WTC11 (cell line): ENCODE measurements around the gene ERC1.

Experiments
- ATF6 ChIP-seq: sonication (generic); formaldehyde crosslinking; IDR thresholded peaks from 2 replicates; pipeline ENCODE4 v1.8.1; 2023; ENCODE audit warnings: mild to moderate bottlenecking, missing genetic modification reagents
- CTCF ChIP-seq: fragments of 200-600 bp; IDR thresholded peaks from 2 replicates; pipeline ENCODE4 v1.8.0; 2022; ENCODE audit warnings: antibody characterized with exemption
- ESRRA ChIP-seq: sonication (generic); formaldehyde crosslinking; IDR thresholded peaks from 2 replicates; pipeline ENCODE4 v1.8.1; 2022; ENCODE audit warnings: mild to moderate bottlenecking, missing genetic modification reagents, borderline replicate concordance
- USF2 ChIP-seq: sonication (generic); formaldehyde crosslinking; IDR thresholded peaks from 2 replicates; pipeline ENCODE4 v1.8.1; 2023; ENCODE audit warnings: mild to moderate bottlenecking, missing genetic modification reagents, moderate library complexity
- ZBTB43 ChIP-seq: sonication (generic); formaldehyde crosslinking; IDR thresholded peaks from 2 replicates; pipeline ENCODE4 v1.8.1; 2023; ENCODE audit warnings: mild to moderate bottlenecking, missing genetic modification reagents

GRCh38 chr12:1346126-1346525 is 355.1 kb downstream of the ERC1 start:
- TF ChIP-seq CTCF (no peak), ESRRA (CRISPR knock-in tag) (no peak), ATF6 (no peak), ZBTB43 (CRISPR knock-in tag) (no peak), USF2 (CRISPR knock-in tag) (no peak)
